ENCODE results near the gene SUSD3. TPM values are rescaled to one million over a fixed set of nuclear protein-coding genes. Genes with fewer than 3 reads are reported as not detected.
"Not testable (repeated sequence)": the region's sequence is repeated elsewhere in the genome, so short reads cannot be mapped to it uniquely, and the experiment has no call there.

SUSD3 gene
- total RNA-seq, 1 experiment from 2014 or later, result not detected

DNA sequence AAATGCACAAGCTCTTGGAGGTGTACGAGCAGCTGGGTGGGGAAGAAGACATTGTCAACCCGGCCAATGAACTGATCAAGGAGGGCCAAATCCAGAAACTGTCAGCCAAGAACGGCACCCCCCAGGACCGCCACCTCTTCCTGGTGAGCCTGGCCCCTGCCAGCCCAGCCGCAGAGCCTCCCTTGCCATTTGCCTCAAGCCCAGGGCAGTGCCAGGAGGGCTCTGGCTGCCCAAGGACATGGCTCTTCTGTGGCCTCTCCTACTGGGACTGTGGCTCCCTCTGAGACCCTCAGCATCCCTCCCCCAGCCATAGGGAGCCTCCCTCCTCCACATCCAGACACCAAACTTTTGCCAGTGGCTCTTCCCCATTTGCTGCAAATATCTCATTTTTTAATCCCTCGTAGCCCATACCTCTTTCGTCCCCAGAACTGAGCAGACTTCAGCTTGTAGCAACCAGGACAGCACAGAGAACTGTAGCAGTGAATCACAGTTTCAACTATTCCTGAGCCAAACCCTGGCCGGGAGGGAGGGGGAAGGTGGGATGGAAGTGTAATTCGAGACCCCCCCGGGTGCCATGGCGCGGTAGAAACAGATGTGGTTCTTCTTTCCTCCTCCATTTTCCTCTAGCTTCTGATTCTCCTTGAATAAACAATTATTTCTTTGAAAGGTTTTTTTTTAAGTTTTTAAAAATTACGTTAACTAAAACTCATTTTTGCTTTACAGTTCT is 44.5 kb upstream of the SUSD3 start:
- DNase-seq (ENCODE audit: low spot score), result no peak
- Histone ChIP-seq H3K9me3 (ENCODE audit: low read depth, low read length, poor library complexity, severe bottlenecking) (no peaks in the 10 kb centered on the region), H3K27me3 (replicated peaks; ENCODE audit: insufficient read depth, low read depth, low read length, poor library complexity) (no peaks in the 10 kb centered on the region), H3K4me1 (ENCODE audit: insufficient read depth, low read length, poor library complexity, severe bottlenecking) (no peaks in the 10 kb centered on the region), H3K36me3 (ENCODE audit: insufficient read depth, low read length, poor library complexity, severe bottlenecking) (no peaks in the 10 kb centered on the region), H3K27ac (ENCODE audit: low read depth, low read length, poor library complexity, severe bottlenecking) (no peak overlapping the region), H3K4me3 (ENCODE audit: low read depth, low read length, poor library complexity, severe bottlenecking) (no peak overlapping the region)
- POLR2A ChIA-PET (ENCODE audit: low non-redundant PET), result no interaction called here
- TF ChIP-seq, protein P1, sequence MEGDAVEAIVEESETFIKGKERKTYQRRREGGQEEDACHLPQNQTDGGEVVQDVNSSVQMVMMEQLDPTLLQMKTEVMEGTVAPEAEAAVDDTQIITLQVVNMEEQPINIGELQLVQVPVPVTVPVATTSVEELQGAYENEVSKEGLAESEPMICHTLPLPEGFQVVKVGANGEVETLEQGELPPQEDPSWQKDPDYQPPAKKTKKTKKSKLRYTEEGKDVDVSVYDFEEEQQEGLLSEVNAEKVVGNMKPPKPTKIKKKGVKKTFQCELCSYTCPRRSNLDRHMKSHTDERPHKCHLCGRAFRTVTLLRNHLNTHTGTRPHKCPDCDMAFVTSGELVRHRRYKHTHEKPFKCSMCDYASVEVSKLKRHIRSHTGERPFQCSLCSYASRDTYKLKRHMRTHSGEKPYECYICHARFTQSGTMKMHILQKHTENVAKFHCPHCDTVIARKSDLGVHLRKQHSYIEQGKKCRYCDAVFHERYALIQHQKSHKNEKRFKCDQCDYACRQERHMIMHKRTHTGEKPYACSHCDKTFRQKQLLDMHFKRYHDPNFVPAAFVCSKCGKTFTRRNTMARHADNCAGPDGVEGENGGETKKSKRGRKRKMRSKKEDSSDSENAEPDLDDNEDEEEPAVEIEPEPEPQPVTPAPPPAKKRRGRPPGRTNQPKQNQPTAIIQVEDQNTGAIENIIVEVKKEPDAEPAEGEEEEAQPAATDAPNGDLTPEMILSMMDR (conservative IDR thresholded peaks at IDR 0.05; ENCODE audit: low read depth, low read length), result no peak
- no peak for TF ChIP-seq EZH2 (IDR thresholded peaks at IDR 0.05; ENCODE audit: borderline replicate concordance, low read depth, low read length, poor library complexity, severe bottlenecking)
- CTCF ChIA-PET, result no interaction called here
- no TSS peak for BruUV-seq (replicated peaks)
- intact Hi-C loops (cut with micrococcal nuclease; ENCODE audit: unreplicated experiment), result no loop called here

DNA sequence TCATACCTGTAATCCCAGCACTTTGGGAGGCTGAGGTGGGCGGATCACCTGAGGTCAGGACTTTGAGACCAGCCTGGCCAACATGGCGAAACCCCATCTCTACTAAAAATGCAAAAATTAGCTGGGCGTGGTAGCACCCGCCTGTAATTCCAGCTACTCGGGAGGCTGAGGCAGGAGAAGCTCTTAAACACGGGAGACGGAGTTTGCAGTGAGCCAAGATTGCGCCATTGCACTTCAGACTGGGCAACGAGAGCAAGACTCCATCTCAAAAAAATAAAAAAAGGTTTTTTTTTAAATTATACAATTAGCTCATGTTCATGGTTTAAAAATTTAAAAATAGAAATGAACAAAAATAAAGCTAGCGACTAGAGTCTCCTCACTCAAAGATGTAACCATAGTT is 43.3 kb upstream of the SUSD3 start:
- intact Hi-C loops (cut with micrococcal nuclease; ENCODE audit: unreplicated experiment); H3K27me3 ChIP-seq (replicated peaks; ENCODE audit: insufficient read depth, low read depth, low read length, poor library complexity); H3K9me3 ChIP-seq (ENCODE audit: low read depth, low read length, poor library complexity, severe bottlenecking); H3K36me3 ChIP-seq (ENCODE audit: insufficient read depth, low read length, poor library complexity, severe bottlenecking); H3K4me1 ChIP-seq (ENCODE audit: insufficient read depth, low read length, poor library complexity, severe bottlenecking); POLR2A ChIA-PET (ENCODE audit: low non-redundant PET); DNase-seq (ENCODE audit: low spot score); H3K4me3 ChIP-seq (ENCODE audit: low read depth, low read length, poor library complexity, severe bottlenecking); H3K27ac ChIP-seq (ENCODE audit: low read depth, low read length, poor library complexity, severe bottlenecking); BruUV-seq (replicated peaks); CTCF ChIA-PET: not testable (repeated sequence)

- Histone ChIP-seq H3K27me3 (replicated peaks; ENCODE audit: insufficient read depth, low read depth, low read length, poor library complexity) (no peaks in the 10 kb centered on the region), H3K27ac (ENCODE audit: low read depth, low read length, poor library complexity, severe bottlenecking) (no peak overlapping the region), H3K4me1 (ENCODE audit: insufficient read depth, low read length, poor library complexity, severe bottlenecking) (no peaks in the 10 kb centered on the region), H3K4me3 (ENCODE audit: low read depth, low read length, poor library complexity, severe bottlenecking) (no peak overlapping the region), H3K36me3 (ENCODE audit: insufficient read depth, low read length, poor library complexity, severe bottlenecking) (no peaks in the 10 kb centered on the region), H3K9me3 (ENCODE audit: low read depth, low read length, poor library complexity, severe bottlenecking) (no peaks in the 10 kb centered on the region)
- DNase-seq (ENCODE audit: low spot score), result no peak
- intact Hi-C loops (cut with micrococcal nuclease; ENCODE audit: unreplicated experiment), result no loop called here
- BruUV-seq (replicated peaks), result no TSS peak
- TF ChIP-seq, protein P1 (conservative IDR thresholded peaks at IDR 0.05; ENCODE audit: low read depth, low read length), result no peak
- no peak for TF ChIP-seq EZH2 (IDR thresholded peaks at IDR 0.05; ENCODE audit: borderline replicate concordance, low read depth, low read length, poor library complexity, severe bottlenecking)
- POLR2A ChIA-PET (ENCODE audit: low non-redundant PET), result no interaction called here
- CTCF ChIA-PET, result no interaction called here
Measured at GRCh38 chr9:93017621-93018020, 40.9 kb upstream of the SUSD3 start.

DNA sequence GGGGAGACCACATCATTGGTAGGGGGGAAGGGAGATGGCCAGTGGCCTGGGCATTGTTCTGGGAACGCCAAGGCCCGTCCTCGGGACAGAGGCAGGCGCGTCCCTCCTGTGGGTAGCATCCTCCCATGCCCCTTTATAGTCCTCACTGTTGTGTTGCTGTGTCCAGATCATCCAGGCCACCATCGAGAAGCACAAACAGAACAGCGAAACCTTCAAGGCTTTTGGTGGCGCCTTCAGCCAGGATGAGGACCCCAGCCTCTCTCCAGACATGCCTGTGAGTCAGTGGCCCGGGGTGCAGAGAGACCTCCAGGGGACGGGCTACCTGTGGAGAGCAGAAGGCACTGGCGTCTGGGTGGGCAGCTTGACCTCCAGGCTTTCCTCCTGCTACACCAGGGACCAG is 38.4 kb upstream of the SUSD3 start:
- CTCF ChIA-PET, result no interaction called here
- Histone ChIP-seq H3K36me3 (ENCODE audit: insufficient read depth, low read length, poor library complexity, severe bottlenecking) (no peaks in the 10 kb centered on the region), H3K9me3 (ENCODE audit: low read depth, low read length, poor library complexity, severe bottlenecking) (no peaks in the 10 kb centered on the region), H3K4me1 (ENCODE audit: insufficient read depth, low read length, poor library complexity, severe bottlenecking) (no peaks in the 10 kb centered on the region), H3K27me3 (replicated peaks; ENCODE audit: insufficient read depth, low read depth, low read length, poor library complexity) (no peaks in the 10 kb centered on the region), H3K27ac (ENCODE audit: low read depth, low read length, poor library complexity, severe bottlenecking) (no peak overlapping the region), H3K4me3 (ENCODE audit: low read depth, low read length, poor library complexity, severe bottlenecking) (no peak overlapping the region)
- DNase-seq (ENCODE audit: low spot score), result no peak
- BruUV-seq (replicated peaks), result no TSS peak
- intact Hi-C loops (cut with micrococcal nuclease; ENCODE audit: unreplicated experiment), result no loop called here
- POLR2A ChIA-PET (ENCODE audit: low non-redundant PET), result no interaction called here
- TF ChIP-seq, protein P1 (conservative IDR thresholded peaks at IDR 0.05; ENCODE audit: low read depth, low read length), result no peak
- TF ChIP-seq EZH2 (IDR thresholded peaks at IDR 0.05; ENCODE audit: borderline replicate concordance, low read depth, low read length, poor library complexity, severe bottlenecking), result no peak

All from A673 (cell line).